Measurements from ENCODE around the gene TUT7.

The TUT7 gene

DNA sequence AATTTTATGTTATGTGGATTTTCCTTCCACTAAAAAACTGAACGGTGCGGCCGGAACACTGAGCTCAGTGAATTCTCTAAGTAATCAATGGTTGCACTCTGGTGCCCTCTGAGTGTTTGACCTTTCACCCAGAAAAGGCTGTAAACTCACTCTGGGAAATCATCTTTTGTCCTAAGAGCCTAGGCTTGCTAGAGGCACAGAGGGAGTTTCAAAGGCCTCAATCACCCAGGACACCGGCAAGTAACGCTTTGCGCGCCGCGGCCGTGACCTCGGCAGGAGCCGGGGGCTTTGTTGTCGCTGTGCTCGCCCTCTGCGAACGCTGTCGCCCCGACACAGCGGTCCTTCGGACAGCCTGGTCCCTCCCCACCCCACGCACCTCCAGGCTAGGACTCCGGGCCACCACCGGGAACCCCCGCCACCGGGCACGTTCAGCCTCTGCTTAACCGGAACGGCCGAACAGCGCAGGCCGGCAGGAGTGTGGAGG is 72.6 kb downstream of the TUT7 start:
- DNase-seq (ENCODE audit: low read depth): no peak
- TF ChIP-seq, protein P1, sequence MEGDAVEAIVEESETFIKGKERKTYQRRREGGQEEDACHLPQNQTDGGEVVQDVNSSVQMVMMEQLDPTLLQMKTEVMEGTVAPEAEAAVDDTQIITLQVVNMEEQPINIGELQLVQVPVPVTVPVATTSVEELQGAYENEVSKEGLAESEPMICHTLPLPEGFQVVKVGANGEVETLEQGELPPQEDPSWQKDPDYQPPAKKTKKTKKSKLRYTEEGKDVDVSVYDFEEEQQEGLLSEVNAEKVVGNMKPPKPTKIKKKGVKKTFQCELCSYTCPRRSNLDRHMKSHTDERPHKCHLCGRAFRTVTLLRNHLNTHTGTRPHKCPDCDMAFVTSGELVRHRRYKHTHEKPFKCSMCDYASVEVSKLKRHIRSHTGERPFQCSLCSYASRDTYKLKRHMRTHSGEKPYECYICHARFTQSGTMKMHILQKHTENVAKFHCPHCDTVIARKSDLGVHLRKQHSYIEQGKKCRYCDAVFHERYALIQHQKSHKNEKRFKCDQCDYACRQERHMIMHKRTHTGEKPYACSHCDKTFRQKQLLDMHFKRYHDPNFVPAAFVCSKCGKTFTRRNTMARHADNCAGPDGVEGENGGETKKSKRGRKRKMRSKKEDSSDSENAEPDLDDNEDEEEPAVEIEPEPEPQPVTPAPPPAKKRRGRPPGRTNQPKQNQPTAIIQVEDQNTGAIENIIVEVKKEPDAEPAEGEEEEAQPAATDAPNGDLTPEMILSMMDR (IDR thresholded peaks at IDR 0.05; ENCODE audit: control insufficient read depth, extremely low read depth, insufficient read depth): no peak
- peak overlapping the region; percentile 76 for H3K4me3 ChIP-seq (ENCODE audit: low read depth, low read length)

DNA sequence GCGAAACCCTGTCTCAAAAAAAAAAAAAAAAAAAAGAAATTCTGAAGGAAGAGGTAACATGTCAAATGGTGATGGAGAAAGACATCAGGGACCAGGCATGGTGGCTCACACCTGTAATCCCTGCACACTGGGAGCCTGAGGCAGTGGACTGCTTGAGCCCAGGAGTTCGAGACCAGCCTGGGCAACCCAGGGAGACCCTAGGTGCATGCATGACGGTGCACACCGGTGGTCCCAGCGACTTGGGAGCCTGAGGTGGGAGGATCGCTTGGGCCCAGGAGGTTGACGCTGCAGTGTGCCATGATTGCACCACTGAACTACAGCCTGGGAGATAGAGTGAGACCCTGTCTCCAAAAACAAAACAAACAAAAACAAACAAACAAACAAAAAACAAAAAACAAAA is 73.6 kb downstream of the TUT7 start:
- TF ChIP-seq, protein P1 (IDR thresholded peaks at IDR 0.05; ENCODE audit: control insufficient read depth, extremely low read depth, insufficient read depth): no peak
- peak overlapping the region; percentile 76 for H3K4me3 ChIP-seq (ENCODE audit: low read depth, low read length)
- no peak for DNase-seq (ENCODE audit: low read depth)

DNA sequence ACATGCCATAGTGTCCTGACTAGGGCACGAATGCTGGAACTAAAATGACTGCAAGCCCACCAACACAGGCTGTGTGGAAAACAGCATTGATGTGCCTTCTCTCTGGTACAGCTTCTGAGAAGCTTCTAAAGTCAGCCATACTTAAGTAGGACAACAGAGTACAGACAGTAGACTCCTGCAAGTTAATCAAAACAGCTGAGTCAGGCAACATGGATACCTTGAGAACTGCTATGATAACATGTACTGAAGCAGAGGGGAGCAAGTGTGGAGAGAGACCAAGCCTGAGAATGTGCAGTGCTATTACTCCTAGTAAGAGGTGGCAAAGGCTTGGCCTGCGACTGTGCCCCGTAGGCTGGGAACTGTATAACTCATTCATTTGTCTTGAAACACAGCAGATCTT is 74.4 kb downstream of the TUT7 start:
- TF ChIP-seq, protein P1 (IDR thresholded peaks at IDR 0.05; ENCODE audit: control insufficient read depth, extremely low read depth, insufficient read depth): no peak
- no peak for DNase-seq (ENCODE audit: low read depth)
- H3K4me3 ChIP-seq (ENCODE audit: low read depth, low read length): no peak overlapping the region

DNA sequence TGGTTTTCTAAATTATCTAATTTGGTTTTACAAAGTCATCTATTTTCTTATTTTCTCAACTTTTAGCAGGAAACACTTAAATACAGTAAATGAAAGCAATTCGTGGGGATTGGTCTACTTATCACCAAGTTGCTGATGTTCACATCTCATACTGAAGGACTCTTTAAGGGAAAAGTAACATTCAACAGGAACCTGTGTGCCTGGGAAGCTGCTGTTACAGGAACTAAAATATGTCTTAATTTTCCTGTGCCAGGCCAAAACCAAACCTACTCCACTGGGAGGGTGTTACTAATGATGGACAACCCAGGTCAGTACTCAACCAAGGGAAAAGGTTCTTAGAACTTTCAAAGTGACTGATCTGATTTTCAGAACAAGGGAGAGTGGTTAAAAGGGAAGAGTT is 77.1 kb downstream of the TUT7 start:
- DNase-seq (ENCODE audit: low read depth): no peak
- H3K4me3 ChIP-seq (ENCODE audit: low read depth, low read length): no peak overlapping the region
- TF ChIP-seq, protein P1 (IDR thresholded peaks at IDR 0.05; ENCODE audit: control insufficient read depth, extremely low read depth, insufficient read depth): no peak

DNA sequence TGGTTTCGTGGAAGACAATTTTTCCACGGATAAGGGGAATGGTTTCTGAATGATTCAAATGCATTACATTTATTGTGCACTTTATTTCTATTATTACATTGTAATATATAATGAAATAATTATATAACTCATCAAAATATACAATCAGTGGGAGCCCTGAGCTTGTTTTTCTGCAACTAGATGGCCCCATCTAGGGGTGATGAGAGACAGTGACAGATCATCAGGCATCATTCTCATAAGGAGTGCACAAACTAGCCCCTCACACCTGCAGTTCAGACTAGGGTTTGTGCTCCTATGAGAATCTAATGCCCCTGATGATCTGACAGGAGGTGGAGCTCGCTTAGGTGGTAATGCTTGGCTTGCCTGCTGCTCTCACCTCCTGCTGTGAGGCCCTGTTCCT is 78.2 kb downstream of the TUT7 start:
- no peak for DNase-seq (ENCODE audit: low read depth)
- TF ChIP-seq, protein P1 (IDR thresholded peaks at IDR 0.05; ENCODE audit: control insufficient read depth, extremely low read depth, insufficient read depth): peak; percentile 29; the same call in 1 of the 2 replicates
- H3K4me3 ChIP-seq (ENCODE audit: low read depth, low read length): no peak overlapping the region

DNA sequence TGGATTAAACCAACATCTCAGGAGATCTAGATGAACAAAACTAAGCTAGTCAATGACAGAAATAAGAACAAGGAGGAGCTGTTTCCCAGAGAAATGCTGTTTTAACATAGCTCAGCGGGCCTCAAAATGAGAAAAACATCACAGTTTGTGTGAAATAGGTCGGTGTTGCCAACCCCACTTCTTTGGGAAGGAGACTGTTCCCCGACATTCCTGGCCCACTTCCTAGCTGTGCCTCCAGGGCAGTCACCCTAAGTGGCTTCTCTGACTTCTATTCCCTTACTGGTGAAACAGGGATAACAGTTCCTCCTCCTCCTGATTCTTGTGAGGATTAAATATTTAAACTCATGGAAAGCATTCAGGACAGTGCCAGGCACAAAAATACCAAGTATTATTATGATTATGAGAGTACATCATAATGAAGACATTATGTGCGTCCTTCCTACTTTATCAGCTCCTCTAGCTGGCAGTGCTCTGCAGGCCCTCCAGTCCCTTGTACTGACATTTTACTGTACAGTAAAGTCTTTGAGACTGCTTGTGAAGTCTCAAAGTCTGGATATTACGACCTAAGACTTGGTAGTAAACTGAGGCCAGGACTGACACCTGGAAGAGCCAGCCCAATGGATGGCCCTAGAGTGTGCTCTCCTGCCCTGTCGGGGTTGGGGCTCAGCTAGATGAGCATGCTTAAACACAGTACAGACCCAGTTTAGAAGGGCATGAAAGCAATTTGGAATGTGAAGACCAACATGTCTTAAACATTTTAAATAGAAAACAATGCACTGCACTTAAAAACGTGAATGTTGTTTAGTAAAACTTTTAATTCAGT is 79.2 kb downstream of the TUT7 start:
- TF ChIP-seq, protein P1 (IDR thresholded peaks at IDR 0.05; ENCODE audit: control insufficient read depth, extremely low read depth, insufficient read depth): no peak

More for the DNA sequence above, 79.2 kb downstream of the TUT7 start:
- DNase-seq (ENCODE audit: low read depth): no peak
- no peak overlapping the region for H3K4me3 ChIP-seq (ENCODE audit: low read depth, low read length)
